K562 (cell line): ENCODE data around the gene RTBDN. TPM values are rescaled to one million over a fixed set of nuclear protein-coding genes. Genes with fewer than 3 reads are reported as not detected.

Experiments used
- ARID4B ChIP-seq: sonication (generic); formaldehyde crosslinking; IDR thresholded peaks from 2 replicates; pipeline ENCODE4 v1.8.0; 2022; ENCODE audit warnings: mild to moderate bottlenecking, missing genetic modification reagents
- ATF3 ChIP-seq, 2 experiments: fragments of 450-650 bp in 1 of 2; sonication (generic) in 1 of 2; formaldehyde crosslinking in 1 of 2; IDR thresholded peaks in 1 of 2; conservative IDR thresholded peaks in 1 of 2; 2 replicates each; pipeline versions ENCODE4 v1.6.1 to v1.8.1; 2016 to 2023; ENCODE audit warnings: mild to moderate bottlenecking in 2 of 2, moderate library complexity in 2 of 2, inconsistent platforms in 1 of 2, missing genetic modification reagents in 1 of 2
- BRD4 ChIP-seq: fragments of 200-600 bp; sonication (generic); IDR thresholded peaks from 2 replicates; pipeline ENCODE4 v1.6.1; 2017; ENCODE audit warnings: inconsistent platforms
- CBFB ChIP-seq: sonication (generic); formaldehyde crosslinking; IDR thresholded peaks from 2 replicates; pipeline ENCODE4 v1.4.0; 2020; ENCODE audit warnings: mild to moderate bottlenecking, missing genetic modification reagents
- CTCFL ChIP-seq: IDR thresholded peaks from 2 replicates; pipeline ENCODE4 v1.6.1; 2011; ENCODE audit warnings: borderline replicate concordance, low read depth, mild to moderate bottlenecking, moderate library complexity, low read length; ENCODE audit not compliant: insufficient read depth, poor library complexity, severe bottlenecking
- EP400 ChIP-seq: fragments of 450-650 bp; IDR thresholded peaks from 2 replicates; pipeline ENCODE4 v1.6.1; 2017; ENCODE audit warnings: antibody characterized with exemption, mild to moderate bottlenecking, moderate library complexity
- MBD1 ChIP-seq: fragments of 250-450 bp; sonication (Bioruptor Pico); IDR thresholded peaks from 2 replicates; pipeline ENCODE4 v1.8.0; 2022; ENCODE audit warnings: inconsistent platforms
- NCOA4 ChIP-seq: fragments of 450-650 bp; IDR thresholded peaks from 2 replicates; pipeline ENCODE4 v1.6.1; 2018; ENCODE audit warnings: mild to moderate bottlenecking; ENCODE audit not compliant: partially characterized antibody
- NFXL1 ChIP-seq: fragments of 450-650 bp; formaldehyde crosslinking; IDR thresholded peaks from 2 replicates; pipeline ENCODE4 v1.4.0; 2021; ENCODE audit warnings: mild to moderate bottlenecking
- POLR2A ChIP-seq: fragments of 450-650 bp; conservative IDR thresholded peaks from 2 replicates; pipeline ENCODE4 v1.6.1; 2016
- TBP ChIP-seq: optimal IDR thresholded peaks from 2 replicates; pipeline ENCODE3; 2011; ENCODE audit warnings: low read depth, low read length, improper control_type of control experiment
- ZC3H4 ChIP-seq: sonication (generic); formaldehyde crosslinking; IDR thresholded peaks from 2 replicates; pipeline ENCODE4 v1.9.0; 2021; ENCODE audit warnings: missing genetic modification reagents, borderline replicate concordance
- ZMIZ1 ChIP-seq, 2 experiments: fragments of 150-350 bp in 1 of 2; IDR thresholded peaks; 2 replicates each; pipeline ENCODE4 v1.6.1; 2012 to 2016; ENCODE audit warnings: low read depth in 2 of 2, low read length in 2 of 2, mild to moderate bottlenecking in 1 of 2, moderate library complexity in 1 of 2
- polyA plus RNA-seq, 8 experiments: library from polyadenylated mRNA; depleted of rRNA in 4 of 8; stranded (reverse) in 5 of 8; unstranded in 3 of 8; fragments of >200 nt; fragmentation: Nextera tagmentation in 2 of 8; fragmentation: Illumina TruSeq in 1 of 8; extraction: Ambion mirVana in 2 of 8; extraction: Trizol in 1 of 8; gene quantifications; 2 replicates each; pipeline versions ENCODE4 v1.2.1 to v1.2.3, GENCODE V29; 2011 to 2014; ENCODE audit warnings: inconsistent platforms in 1 of 8, missing spikeins in 1 of 8
- total RNA-seq, 7 experiments: library from RNA; depleted of rRNA in 6 of 7; stranded (reverse); fragments of >200 nt in 6 of 7; fragmentation: Illumina TruSeq in 2 of 7; extraction: Trizol in 2 of 7; gene quantifications; 2 replicates each; pipeline versions ENCODE4 v1.2.1 to v1.2.3, GENCODE V29; 2011 to 2021; ENCODE audit warnings: low replicate concordance in 1 of 7

The RTBDN gene
- total and polyA plus RNA-seq, 9 of the 15 experiments (the other 6 are each of a cell fraction or from before 2014, with no cell fraction given), result 0.20 to 2.3 (median 0.72) TPM; not detected in 1

GRCh38 chr19:12792051-12792852 is 42.1 kb downstream of the RTBDN start (continued):
- TF ChIP-seq CTCFL (no peak), MBD1 (CRISPR knock-in tag) (no peak), NFXL1 (CRISPR knock-in tag) (no peak), TBP (peak; percentile 21), NCOA4 (no peak), ZC3H4 (CRISPR knock-in tag) (no peak; the same call in 1 of the 2 replicates), ARID4B (peak; percentile 94), ZMIZ1 (IDR thresholded peaks at IDR 0.05; ENCODE audit: low read depth in 2 of 2, low read length in 2 of 2) (no peak), EP400 (peak; percentile 72), ATF3 (IDR thresholded peaks at IDR 0.05) (no peak), ATF3 (CRISPR knock-in tag; conservative IDR thresholded peaks at IDR 0.05) (no peak), POLR2A (peak; percentile 42), BRD4 (no peak), CBFB (CRISPR knock-in tag) (no peak)
